Measurements from ENCODE around the gene SLC13A3. TPM values are rescaled to one million over a fixed set of nuclear protein-coding genes. Genes with fewer than 3 reads are reported as not detected.

SLC13A3 gene
- total RNA-seq, 3 donors from 2014 or later (not counting 1 experiment from before 2014, with no cell fraction given), result 0.63 TPM; not detected in 1

- Histone ChIP-seq H3K4me3 (ENCODE audit: low read length) (no peak overlapping the region), H3K9me3 (ENCODE audit: control insufficient read depth, insufficient read depth, low read length) (no peaks in the 10 kb centered on the region), H3K4me1 (ENCODE audit: control insufficient read depth, insufficient read depth, low read length) (peaks cover 23% of the 10 kb centered on the region), H3K27me3 (ENCODE audit: control insufficient read depth, insufficient read depth, low read length) (no peaks in the 10 kb centered on the region), H3K36me3 (ENCODE audit: control insufficient read depth, insufficient read depth, low read length) (peaks cover 9% of the 10 kb centered on the region), H3K27ac (ENCODE audit: low read length) (peak overlapping the region; percentile 82)
- DNase-seq, result peak in 1 of 2 donors; percentile 13
- intact Hi-C loops (cut with micrococcal nuclease), result no loop called here
- 75% methylated on average over 13 of the region's 13 CpGs for WGBS (ENCODE audit: insufficient coverage)
- peak overlapping the region; percentile 92 to 97 for H3K27ac Mint-ChIP-seq
- no peaks in the 10 kb centered on the region for H3K36me3 Mint-ChIP-seq
- no peaks in the 10 kb centered on the region for H3K27me3 Mint-ChIP-seq (ENCODE audit: low read depth in 2 of 2)
- peak overlapping the region; percentile 99 for H3K4me3 Mint-ChIP-seq
- TF ChIP-seq CTCF (IDR thresholded peaks at IDR 0.05), result no peak
- no peak for ATAC-seq
- H3K9me3 Mint-ChIP-seq, result no peaks in the 10 kb centered on the region
- H3K4me1 Mint-ChIP-seq, result peaks cover 43 to 47% of the 10 kb centered on the region in 2 donors
Measured at GRCh38 chr20:46690219-46691106, 39.2 kb upstream of the SLC13A3 start.

- no peaks in the 10 kb centered on the region for H3K9me3 ChIP-seq (ENCODE audit: control insufficient read depth, insufficient read depth, low read length)
- TF ChIP-seq CTCF (IDR thresholded peaks at IDR 0.05), result no peak
- peak overlapping the region; percentile 82 for H3K27ac ChIP-seq (ENCODE audit: low read length)
- H3K4me1 Mint-ChIP-seq, result peaks cover 49 to 53% of the 10 kb centered on the region in 2 donors
- 0% methylated on average over 11 of the region's 12 CpGs for WGBS (ENCODE audit: insufficient coverage)
- intact Hi-C loops (cut with micrococcal nuclease), result loop anchor here (10.0 kb wide), 1 partner anchor 665 kb away; the partner anchor contains the start of gene SLC12A5
- peaks cover 23% of the 10 kb centered on the region for H3K4me1 ChIP-seq (ENCODE audit: control insufficient read depth, insufficient read depth, low read length)
- H3K9me3 Mint-ChIP-seq, result no peaks in the 10 kb centered on the region
- DNase-seq (no peak), ATAC-seq (no peak)
- H3K27ac Mint-ChIP-seq, result peak overlapping the region; percentile 92 to 97
- H3K27me3 Mint-ChIP-seq (ENCODE audit: low read depth in 2 of 2), result no peaks in the 10 kb centered on the region
- H3K4me3 ChIP-seq (ENCODE audit: low read length), result peak overlapping the region; percentile 86
- H3K36me3 ChIP-seq (ENCODE audit: control insufficient read depth, insufficient read depth, low read length), result peaks cover 16% of the 10 kb centered on the region
- peak overlapping the region; percentile 99 for H3K4me3 Mint-ChIP-seq
- H3K27me3 ChIP-seq (ENCODE audit: control insufficient read depth, insufficient read depth, low read length), result no peaks in the 10 kb centered on the region
- no peaks in the 10 kb centered on the region for H3K36me3 Mint-ChIP-seq
Measured at GRCh38 chr20:46689754-46690085, 38.5 kb upstream of the SLC13A3 start.

GRCh38 chr20:46689082-46689753 is 38.0 kb upstream of the SLC13A3 start, which contains the start of gene TP53RK:
Gene TP53RK (minus strand): TSS chr20:46689444. CDS start chr20:46689414, 30 bp downstream.
- intact Hi-C loops (cut with micrococcal nuclease), result loop anchor here (10.0 kb wide), 1 partner anchor 664 kb away; the partner anchor contains the start of gene SLC12A5
- DNase-seq (peak; percentile 92 to 98), ATAC-seq (peak; percentile 94 to 98 (median 94))
- H3K36me3 Mint-ChIP-seq, result peaks cover 2% of the 10 kb centered on the region
- peak within 1 kb of the TSS; percentile 92 to 97 for H3K27ac Mint-ChIP-seq
- peak within 1 kb of the TSS; percentile 82 for H3K27ac ChIP-seq (ENCODE audit: low read length)
- H3K27me3 Mint-ChIP-seq (ENCODE audit: low read depth in 2 of 2), result no peaks in the 10 kb centered on the region
- no peaks in the 10 kb centered on the region for H3K27me3 ChIP-seq (ENCODE audit: control insufficient read depth, insufficient read depth, low read length)
- peaks cover 18% of the 10 kb centered on the region for H3K36me3 ChIP-seq (ENCODE audit: control insufficient read depth, insufficient read depth, low read length)
- under 1% methylated on average over 71 of the region's 71 CpGs for WGBS (ENCODE audit: insufficient coverage)
- peak within 1 kb of the TSS; percentile 99 for H3K4me3 Mint-ChIP-seq
- H3K4me3 ChIP-seq (ENCODE audit: low read length), result peak within 1 kb of the TSS; percentile 86
- H3K9me3 ChIP-seq (ENCODE audit: control insufficient read depth, insufficient read depth, low read length), result no peaks in the 10 kb centered on the region
- H3K4me1 Mint-ChIP-seq, result peaks cover 51 to 54% of the 10 kb centered on the region in 2 donors
- TF ChIP-seq CTCF (IDR thresholded peaks at IDR 0.05), result peak; percentile 23
- H3K4me1 ChIP-seq (ENCODE audit: control insufficient read depth, insufficient read depth, low read length), result peaks cover 23% of the 10 kb centered on the region
- H3K9me3 Mint-ChIP-seq, result no peaks in the 10 kb centered on the region

Measured in natural killer cell (primary cell).